GM21360 (cell line): ENCODE results near the gene CLASP1.
"Not testable (repeated sequence)": the region's sequence is repeated elsewhere in the genome, so short reads cannot be mapped to it uniquely, and the experiment has no call there.

Source experiments
- ATAC-seq: cut with Tn5 transposase; IDR thresholded peaks from one replicate; pipeline ENCODE4 v1.9.1; 2021; ENCODE audit warnings: mild to moderate bottlenecking, moderate library complexity; ENCODE audit not compliant: unreplicated experiment

CLASP1 gene

GRCh38 chr2:121386707-121387106 is 262.6 kb downstream of the CLASP1 start:
- ATAC-seq, result no peak

- ATAC-seq, result no peak
Observed at GRCh38 chr2:121386102-121386501, 263.2 kb downstream of the CLASP1 start.

- peak; percentile 49 for ATAC-seq
Observed at GRCh38 chr2:121382744-121383143, 266.5 kb downstream of the CLASP1 start.

DNA sequence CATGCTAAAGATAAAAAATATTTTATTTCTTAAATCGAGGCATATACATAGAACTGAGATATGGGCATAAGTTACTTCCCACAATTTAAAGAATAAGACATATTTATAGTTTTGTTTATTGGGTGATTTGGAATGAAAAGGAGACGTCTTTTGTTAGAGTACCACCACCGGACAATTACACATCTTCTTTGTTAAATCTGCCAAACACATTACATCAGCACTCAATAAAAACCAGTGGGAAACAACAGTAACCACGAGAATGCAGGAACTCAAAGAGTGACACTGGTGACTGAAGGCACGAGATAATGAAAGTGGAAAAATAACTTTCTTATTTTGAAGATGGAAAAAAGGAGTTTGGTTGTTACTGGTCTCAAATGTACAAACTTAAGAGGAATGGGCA is 271.6 kb downstream of the CLASP1 start:
- no peak for ATAC-seq

DNA sequence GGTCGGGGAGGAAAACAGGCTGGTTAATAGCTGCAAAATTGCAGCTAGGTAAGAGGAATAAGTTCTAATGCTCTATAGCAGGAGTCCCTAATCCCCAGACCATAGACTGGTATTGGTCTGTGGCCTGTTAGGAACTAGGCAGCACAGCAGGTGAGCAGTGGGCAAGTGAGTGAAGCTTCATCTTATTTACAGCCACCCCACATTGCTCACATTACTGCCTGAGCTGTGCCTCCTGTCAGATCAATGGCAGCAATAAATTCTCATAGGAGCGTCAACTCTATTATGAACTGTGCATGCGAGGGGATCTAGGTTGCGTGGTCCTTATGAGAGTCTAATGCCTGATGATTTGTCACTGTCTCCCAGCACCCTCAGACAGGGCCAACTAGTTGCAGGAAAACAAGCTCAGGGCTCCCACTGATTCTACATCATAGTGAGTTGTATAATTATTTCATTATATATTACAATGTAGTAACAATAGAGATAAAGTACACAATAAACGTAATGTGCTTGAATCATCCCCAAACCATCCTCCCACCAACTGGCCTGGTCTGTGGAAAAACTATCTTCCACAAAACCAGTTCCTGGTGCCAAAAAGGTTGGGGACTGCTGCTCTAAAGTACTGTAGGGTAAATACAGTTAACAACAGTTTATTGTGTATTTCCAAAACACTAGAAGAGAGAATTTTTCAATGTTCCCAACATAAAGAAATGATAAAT is 272.6 kb downstream of the CLASP1 start:
- no peak for ATAC-seq

DNA sequence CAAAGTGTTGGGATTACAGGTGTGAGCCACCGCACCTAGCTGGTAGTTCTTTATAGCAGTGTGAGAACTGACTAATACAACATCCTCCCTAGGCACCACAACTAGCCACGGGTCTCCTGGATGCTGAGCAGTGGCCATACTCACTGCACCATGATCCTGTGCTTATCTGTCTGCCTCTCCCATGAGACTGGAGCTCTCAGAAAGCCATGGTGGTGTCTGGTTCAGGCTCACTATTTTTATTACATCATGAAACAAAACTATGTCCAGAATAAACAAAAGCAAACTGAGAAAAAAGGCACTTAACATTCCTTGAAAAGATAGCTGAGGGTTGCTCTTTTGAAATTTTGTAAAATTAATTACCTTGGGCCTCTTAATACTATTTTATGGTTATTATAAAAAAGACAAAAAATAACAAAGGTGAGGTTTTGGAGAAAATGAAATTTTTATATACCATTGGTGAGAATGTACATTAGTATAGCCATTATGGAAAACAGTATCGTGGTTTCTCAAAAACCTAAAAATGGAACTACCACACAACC is 273.6 kb downstream of the CLASP1 start:
- no peak for ATAC-seq

- not testable (repeated sequence) for ATAC-seq
Observed at GRCh38 chr2:121374412-121375075, 274.7 kb downstream of the CLASP1 start.

DNA sequence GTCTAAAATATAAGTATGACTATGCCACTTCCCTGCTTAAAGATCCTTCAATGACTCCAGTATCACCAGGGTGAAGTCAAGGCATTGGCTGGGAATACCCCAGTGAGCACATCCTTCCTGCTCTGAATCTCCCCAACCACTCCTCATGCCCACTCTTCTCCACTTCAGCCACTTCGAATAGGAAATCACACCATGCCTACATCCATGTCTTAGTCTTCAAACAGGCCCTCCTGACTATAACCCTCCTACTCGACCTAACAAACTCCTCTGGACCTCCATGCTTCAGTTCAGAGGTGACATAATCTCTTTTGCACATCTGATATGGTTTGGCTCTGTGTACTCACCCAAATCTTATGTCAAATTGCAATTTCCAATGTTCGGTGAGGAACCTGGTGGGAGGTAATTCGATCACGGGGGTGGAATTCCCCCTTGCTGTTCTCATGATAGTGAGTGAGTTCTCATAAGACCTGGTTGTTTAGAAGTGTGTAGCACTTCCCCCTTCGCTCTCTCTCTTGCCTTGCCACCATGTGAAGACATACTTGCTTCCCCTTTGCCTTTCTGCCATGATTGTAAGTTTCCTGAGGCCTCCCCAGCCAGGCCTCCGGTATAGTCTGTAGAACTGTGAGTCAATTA is 276.4 kb downstream of the CLASP1 start:
- peak; percentile 71 for ATAC-seq

- ATAC-seq, result no peak
Observed at GRCh38 chr2:121372082-121372481, 277.2 kb downstream of the CLASP1 start.

DNA sequence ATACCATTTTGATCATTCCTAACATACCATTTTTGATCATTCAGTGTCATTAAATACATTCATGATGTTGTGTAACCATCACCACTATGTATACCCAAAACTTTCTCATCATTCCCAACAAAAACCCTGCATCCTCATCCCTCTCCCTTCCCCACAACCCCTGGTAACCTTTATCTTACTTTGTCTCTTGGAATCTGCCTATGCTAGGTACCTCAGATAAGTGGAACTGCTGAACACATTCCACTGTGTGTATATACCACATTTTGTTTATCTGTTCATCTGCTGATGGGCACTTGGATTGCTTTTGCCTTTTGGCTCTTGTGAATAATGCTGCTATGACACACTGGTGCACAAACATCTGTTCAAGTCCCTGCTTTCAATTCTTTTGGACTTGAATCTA is 280.4 kb downstream of the CLASP1 start:
- no peak for ATAC-seq

- ATAC-seq, result no peak
Observed at GRCh38 chr2:121368155-121368554, 281.1 kb downstream of the CLASP1 start.

DNA sequence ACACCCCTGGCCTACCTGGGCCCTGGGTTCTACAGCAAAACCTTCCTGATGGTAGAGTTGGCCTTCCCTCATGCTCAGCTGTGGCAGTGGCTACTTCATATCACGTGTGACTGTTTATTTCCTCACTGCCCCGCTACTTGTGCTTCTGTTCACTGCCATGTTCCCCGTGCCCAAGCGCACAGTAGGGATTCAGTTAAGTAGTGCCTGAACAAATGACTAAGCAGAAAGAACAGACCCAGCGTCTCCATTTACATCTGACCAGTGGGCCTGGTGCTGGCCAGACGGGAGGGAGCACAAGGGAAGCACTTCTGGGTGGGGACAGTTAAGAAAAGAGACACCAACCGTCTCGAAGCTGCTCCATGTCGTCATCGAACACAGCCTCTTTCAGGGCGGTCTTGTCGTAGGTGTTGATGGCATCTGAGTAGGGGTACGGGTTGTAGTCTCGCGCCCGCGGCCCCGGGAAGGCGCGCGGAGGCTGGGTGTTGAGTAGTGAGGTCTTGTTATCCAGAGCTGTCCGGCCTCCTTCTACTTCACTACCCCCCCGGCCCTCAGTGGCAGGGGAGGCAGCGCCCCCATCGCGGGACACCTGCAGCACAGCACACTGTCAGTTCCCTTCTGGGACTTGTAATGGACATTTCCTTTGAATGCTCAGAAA is 281.9 kb downstream of the CLASP1 start:
- no peak for ATAC-seq

GRCh38 chr2:121366040-121366439 is 283.2 kb downstream of the CLASP1 start:
- ATAC-seq, result no peak

GRCh38 chr2:121365061-121365460 is 284.2 kb downstream of the CLASP1 start:
- ATAC-seq, result no peak

GRCh38 chr2:121363632-121364420 is 285.4 kb downstream of the CLASP1 start:
- ATAC-seq, result no peak

- no peak for ATAC-seq
Observed at GRCh38 chr2:121362774-121363173, 286.5 kb downstream of the CLASP1 start.

- no peak for ATAC-seq
Observed at GRCh38 chr2:121362226-121362625, 287.0 kb downstream of the CLASP1 start.

DNA sequence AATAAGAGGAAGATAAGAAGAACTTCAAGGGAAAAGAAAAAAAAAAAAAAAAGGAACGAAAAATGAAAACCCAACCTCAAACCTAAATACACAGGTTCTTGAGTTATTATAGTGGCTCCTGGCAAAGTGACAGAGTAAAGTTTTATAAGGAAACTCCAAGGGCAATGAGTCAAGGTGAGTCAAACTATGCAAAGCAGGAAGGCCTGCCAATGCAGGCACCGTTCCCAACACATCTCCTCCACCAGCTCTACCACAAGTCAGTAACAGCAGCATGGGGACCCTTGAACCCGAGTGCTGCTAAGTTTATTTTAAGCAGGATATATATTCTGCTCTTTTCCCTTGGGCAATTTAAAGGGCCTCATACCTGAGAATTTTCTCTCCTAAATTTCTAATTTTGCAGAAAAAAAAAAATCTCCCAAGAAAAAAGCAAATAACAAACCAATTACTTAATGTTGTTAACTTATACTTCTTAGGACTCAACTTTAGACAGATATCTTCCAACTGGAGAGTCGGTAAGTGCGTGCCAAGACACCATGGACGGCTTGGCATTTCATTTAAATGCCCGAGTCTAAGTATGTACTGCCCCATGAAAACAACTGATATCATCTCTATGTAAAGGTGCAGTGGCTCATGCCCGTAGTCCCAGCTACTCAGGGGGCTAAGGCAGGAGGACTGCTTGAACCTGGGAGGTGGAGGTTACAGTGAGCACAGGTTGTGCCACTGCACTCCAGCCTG is 288.5 kb downstream of the CLASP1 start:
- ATAC-seq, result no peak

DNA sequence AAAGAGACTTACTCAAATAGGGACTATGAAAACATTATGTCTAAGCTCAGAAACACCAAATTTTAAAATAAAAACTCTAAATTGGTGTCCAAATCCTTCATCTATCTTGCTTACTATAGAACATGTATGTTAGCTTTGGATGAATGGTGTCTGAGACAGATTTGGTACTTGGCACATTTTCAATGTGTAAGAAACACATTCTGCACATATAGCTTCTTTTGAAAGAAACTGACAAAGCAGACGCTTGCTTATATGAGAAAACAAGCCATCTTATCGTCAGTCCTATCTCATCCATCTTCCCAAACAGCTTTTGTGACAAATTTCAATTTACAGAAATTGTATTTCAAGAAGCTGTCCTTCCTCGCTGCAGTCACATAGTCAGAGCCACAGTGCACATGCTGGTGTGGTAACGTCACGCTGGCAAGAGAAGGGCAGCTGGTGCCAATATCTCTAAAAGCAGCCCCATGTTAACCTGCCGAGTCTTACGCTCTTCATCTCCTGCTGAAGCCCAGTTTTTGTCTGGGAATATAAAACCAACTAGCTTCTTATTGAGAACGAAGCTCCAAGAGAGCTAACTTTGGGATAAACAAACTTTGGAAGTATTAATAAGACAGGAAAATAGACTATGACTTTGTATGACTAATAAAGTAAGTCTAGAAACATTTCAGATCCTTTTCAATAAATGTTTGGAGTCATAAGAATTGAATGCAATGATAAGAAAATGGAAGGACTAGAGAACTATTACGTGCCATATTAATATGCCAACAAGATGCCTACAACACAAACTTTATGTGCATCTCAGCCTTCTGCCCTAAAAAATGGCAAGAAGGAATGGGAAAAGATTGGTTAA is 289.3 kb downstream of the CLASP1 start:
- no peak for ATAC-seq
